PC-3 (cell line): Measurements from ENCODE around the gene EPHB3. TPM values are rescaled to one million over a fixed set of nuclear protein-coding genes. Genes with fewer than 3 reads are reported as not detected.

Source experiments
- ATAC-seq: fragments of 200-7000 bp; cut with Tn5 transposase; 2 replicates; pipeline ENCODE4 v1.9.1; 2020; ENCODE audit warnings: mild to moderate bottlenecking, moderate library complexity
- BruUV-seq: library from RNA; stranded (reverse); fragments of 400-500 nt; replicated peaks from 2 replicates; lab custom pipeline; 2021; lab: Mats Ljungman, UMichigan
- CTCF ChIA-PET: fragments of 300-600 bp; sonication (Branson Sonifier 250); formaldehyde crosslinking; loops from one replicate; lab custom pipeline; 2022; ENCODE audit warnings: antibody characterized with exemption; lab: Charles Lee
- POLR2A ChIA-PET: fragments of 300-600 bp; sonication (Branson Sonifier 250); formaldehyde crosslinking; loops from one replicate; lab custom pipeline; 2022; ENCODE audit warnings: antibody characterized with exemption; ENCODE audit not compliant: unreplicated experiment; lab: Charles Lee
- DNase-seq: peaks from one replicate; pipeline ENCODE4 v3.0.0-alpha.2; 2015
- H2AFZ ChIP-seq: fragments of 300-600 bp; sonication (generic); 2 replicates; pipeline ENCODE4 v1.6.0; 2016; ENCODE audit warnings: antibody characterized with exemption, low read length
- H3F3A ChIP-seq: fragments of 300-600 bp; sonication (generic); one replicate; pipeline ENCODE4 v1.6.0; 2017; ENCODE audit warnings: antibody characterized with exemption, low read length, control low read depth, mild to moderate bottlenecking; ENCODE audit not compliant: unreplicated experiment
- H3K27ac ChIP-seq: fragments of 300-600 bp; sonication (generic); 2 replicates; pipeline ENCODE4 v1.5.1; 2016; ENCODE audit warnings: mild to moderate bottlenecking, low read length
- H3K27me3 ChIP-seq: fragments of 300-600 bp; sonication (generic); 2 replicates; pipeline ENCODE4 v1.6.1; 2016; ENCODE audit warnings: low read length, mixed read lengths
- H3K36me3 ChIP-seq: fragments of 300-600 bp; sonication (generic); 2 replicates; pipeline ENCODE4 v1.6.1; 2016; ENCODE audit warnings: low read depth, mixed run types, low read length, mixed read lengths
- H3K4me1 ChIP-seq: fragments of 300-600 bp; sonication (generic); 2 replicates; pipeline ENCODE4 v1.5.1; 2016; ENCODE audit warnings: low read length; ENCODE audit not compliant: insufficient read depth
- H3K4me2 ChIP-seq: fragments of 300-600 bp; sonication (generic); 2 replicates; pipeline ENCODE4 v1.6.0; 2016; ENCODE audit warnings: low read length
- H3K4me3 ChIP-seq: fragments of 300-600 bp; sonication (generic); 2 replicates; pipeline ENCODE4 v1.5.1; 2016; ENCODE audit warnings: mild to moderate bottlenecking, low read length, mixed read lengths
- H3K79me2 ChIP-seq: fragments of 300-600 bp; sonication (generic); 2 replicates; pipeline ENCODE4 v1.6.1; 2017; ENCODE audit warnings: low read length, mixed read lengths
- H3K9ac ChIP-seq: fragments of 300-600 bp; sonication (generic); 2 replicates; pipeline ENCODE4 v1.6.0; 2016; ENCODE audit warnings: mild to moderate bottlenecking, low read length
- H3K9me2 ChIP-seq: fragments of 300-600 bp; sonication (generic); replicated peaks from 2 replicates; pipeline ENCODE4 v1.6.1; 2016; ENCODE audit warnings: mixed run types, low read length, mixed read lengths
- H3K9me3 ChIP-seq: fragments of 300-600 bp; sonication (generic); 2 replicates; pipeline ENCODE4 v1.6.1; 2016; ENCODE audit warnings: low read length, mixed read lengths
- H4K20me1 ChIP-seq: fragments of 300-600 bp; sonication (generic); 2 replicates; pipeline ENCODE4 v1.6.1; 2016; ENCODE audit warnings: low read length, mixed read lengths
- EZH2 ChIP-seq: fragments of 300-600 bp; sonication (generic); IDR thresholded peaks from one replicate; pipeline ENCODE4 v1.6.1; 2017; ENCODE audit warnings: antibody characterized with exemption, mild to moderate bottlenecking, low read length; ENCODE audit not compliant: unreplicated experiment
- EZH2phosphoT487 ChIP-seq: fragments of 300-600 bp; sonication (generic); IDR thresholded peaks from 2 replicates; pipeline ENCODE4 v1.6.1; 2018; ENCODE audit warnings: mild to moderate bottlenecking, antibody characterized with exemption, low read length, borderline replicate concordance
- intact Hi-C: fragments of 100-400 bp; cut with micrococcal nuclease; formaldehyde crosslinking; loops from 2 replicates; pipeline ENCODE4 v1.9.0; 2023
- total RNA-seq: library from RNA; depleted of rRNA; stranded (reverse); fragments of >200 nt; gene quantifications from 2 replicates; pipeline ENCODE4 v1.2.3, GENCODE V29; 2014; rRNA removed
- TF ChIP-seq, protein P1 (sequence below): fragments of 300-600 bp; sonication (generic); conservative IDR thresholded peaks from 2 replicates; pipeline ENCODE4 v1.5.1; 2017; ENCODE audit warnings: antibody characterized with exemption, low read depth, mild to moderate bottlenecking, low read length

Gene EPHB3
- total RNA-seq, 1 experiment from 2014 or later: 18.2 TPM

DNA sequence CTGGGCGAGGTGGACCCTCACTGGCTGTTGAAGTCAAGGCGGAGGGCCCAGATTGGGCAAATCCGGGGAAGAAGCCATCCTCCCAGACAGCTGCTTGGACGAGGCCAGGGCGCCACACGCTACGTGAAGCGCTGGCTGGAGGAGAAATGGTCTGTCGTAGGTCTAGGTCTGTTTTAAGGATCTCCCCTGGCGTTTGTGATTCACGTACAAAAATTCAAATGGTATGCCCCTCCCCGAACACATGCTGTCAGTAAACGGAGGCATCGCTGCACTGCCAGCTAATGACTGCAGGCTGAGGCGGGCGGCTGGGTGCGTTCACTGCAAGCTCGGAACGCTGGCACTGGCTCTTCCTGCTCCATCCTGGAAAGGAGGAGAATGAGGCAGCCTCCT, 69.9 kb downstream of the EPHB3 start:
- no peaks in the 10 kb centered on the region for H3K9me3 ChIP-seq
- no peak for TF ChIP-seq EZH2phosphoT487
- no peak for TF ChIP-seq EZH2
- TF ChIP-seq, protein P1, sequence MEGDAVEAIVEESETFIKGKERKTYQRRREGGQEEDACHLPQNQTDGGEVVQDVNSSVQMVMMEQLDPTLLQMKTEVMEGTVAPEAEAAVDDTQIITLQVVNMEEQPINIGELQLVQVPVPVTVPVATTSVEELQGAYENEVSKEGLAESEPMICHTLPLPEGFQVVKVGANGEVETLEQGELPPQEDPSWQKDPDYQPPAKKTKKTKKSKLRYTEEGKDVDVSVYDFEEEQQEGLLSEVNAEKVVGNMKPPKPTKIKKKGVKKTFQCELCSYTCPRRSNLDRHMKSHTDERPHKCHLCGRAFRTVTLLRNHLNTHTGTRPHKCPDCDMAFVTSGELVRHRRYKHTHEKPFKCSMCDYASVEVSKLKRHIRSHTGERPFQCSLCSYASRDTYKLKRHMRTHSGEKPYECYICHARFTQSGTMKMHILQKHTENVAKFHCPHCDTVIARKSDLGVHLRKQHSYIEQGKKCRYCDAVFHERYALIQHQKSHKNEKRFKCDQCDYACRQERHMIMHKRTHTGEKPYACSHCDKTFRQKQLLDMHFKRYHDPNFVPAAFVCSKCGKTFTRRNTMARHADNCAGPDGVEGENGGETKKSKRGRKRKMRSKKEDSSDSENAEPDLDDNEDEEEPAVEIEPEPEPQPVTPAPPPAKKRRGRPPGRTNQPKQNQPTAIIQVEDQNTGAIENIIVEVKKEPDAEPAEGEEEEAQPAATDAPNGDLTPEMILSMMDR: no peak
- BruUV-seq: no TSS peak

More for the DNA sequence above, 69.9 kb downstream of the EPHB3 start:
- no peaks in the 10 kb centered on the region for H3K9me2 ChIP-seq
- ChIA-PET POLR2A (no interaction called here), CTCF (no interaction called here)
- intact Hi-C loops: no loop called here
- H3K27me3 ChIP-seq: no peaks in the 10 kb centered on the region
- H4K20me1 ChIP-seq: no peaks in the 10 kb centered on the region
- no peak overlapping the region for H3K27ac ChIP-seq
- H3K9ac ChIP-seq: no peak overlapping the region
- DNase-seq: no peak
- no peaks in the 10 kb centered on the region for H3K79me2 ChIP-seq
- no peaks in the 10 kb centered on the region for H3F3A ChIP-seq
- no peak overlapping the region for H3K4me3 ChIP-seq
- H3K36me3 ChIP-seq: no peaks in the 10 kb centered on the region
- H3K4me1 ChIP-seq: peaks cover 22% of the 10 kb centered on the region
- no peak overlapping the region for H2AFZ ChIP-seq
- no peak for ATAC-seq
- H3K4me2 ChIP-seq: no peak overlapping the region

Other genes starting within 250 kb of the EPHB3 start
- gene EIF4G1, start 247.2 kb upstream of the EPHB3 start, total RNA-seq: 463 and 599 TPM in 2 replicates
- gene FAM131A, start 224.2 kb upstream of the EPHB3 start, total RNA-seq: 21.9 and 24.2 TPM in 2 replicates
- 13.0 and 17.0 TPM in 2 replicates for gene CLCN2, start 200.2 kb upstream of the EPHB3 start, total RNA-seq
- 184 and 193 TPM in 2 replicates for gene POLR2H, start 200.1 kb upstream of the EPHB3 start, total RNA-seq
- gene THPO, start 183.6 kb upstream of the EPHB3 start, total RNA-seq: not detected in 2 replicates
- gene CHRD, start 181.7 kb upstream of the EPHB3 start, total RNA-seq: not detected in 2 replicates
- gene MAGEF1, start 150.3 kb downstream of the EPHB3 start, total RNA-seq: 43.6 and 57.4 TPM in 2 replicates